ENCODE results near the gene AKAP1.

DNA sequence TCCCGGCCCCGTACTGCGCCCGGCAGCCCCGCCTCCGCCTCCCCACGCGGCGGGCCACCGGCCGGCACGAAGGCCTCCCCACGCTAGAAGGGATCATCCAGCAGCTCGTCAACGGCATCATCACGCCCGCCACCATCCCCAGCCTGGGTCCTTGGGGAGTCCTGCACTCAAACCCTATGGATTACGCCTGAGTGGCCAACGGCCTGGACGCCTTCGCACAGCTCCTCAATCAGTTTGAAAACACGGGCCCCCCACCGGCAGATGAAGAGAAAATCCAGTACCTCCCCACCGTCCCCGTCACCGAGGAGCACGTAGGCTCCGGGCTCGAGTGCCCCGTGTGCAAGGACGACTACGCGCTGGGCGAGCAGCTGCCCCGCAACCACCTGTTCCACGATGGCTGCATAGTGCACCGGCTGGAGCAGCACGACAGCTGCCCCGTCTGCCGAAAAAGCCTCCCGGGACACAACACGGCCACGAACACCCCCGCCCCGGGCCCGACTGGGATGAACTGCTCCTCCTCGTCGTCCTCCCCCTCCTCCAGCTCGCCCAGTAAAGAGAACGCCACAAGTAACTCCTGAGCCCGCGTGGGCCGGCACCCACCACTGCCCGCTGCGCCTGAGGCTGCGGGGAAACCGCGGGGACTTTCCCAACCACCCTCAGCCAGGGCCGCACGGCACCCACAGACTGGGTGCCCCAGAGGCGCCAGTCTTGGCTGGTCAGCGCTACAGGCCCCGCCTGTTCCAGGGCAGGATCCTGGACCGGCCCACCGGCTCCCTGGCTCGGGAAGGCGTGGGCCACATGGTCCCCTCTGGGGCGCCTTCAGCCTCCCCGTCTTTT is 39.0 kb upstream of the AKAP1 start:
- TF ChIP-seq POLR2A (IDR thresholded peaks at IDR 0.05; ENCODE audit: low read depth) (no peak), EP300 (IDR thresholded peaks at IDR 0.05) (no peak)

Measured in esophagus muscularis mucosa (tissue), 2 donors.